ENCODE results near the gene MRPL14. TPM values are rescaled to one million over a fixed set of nuclear protein-coding genes. Genes with fewer than 3 reads are reported as not detected.

The MRPL14 gene
- total RNA-seq, 1 donor from 2014 or later, result 36.8 TPM

DNA sequence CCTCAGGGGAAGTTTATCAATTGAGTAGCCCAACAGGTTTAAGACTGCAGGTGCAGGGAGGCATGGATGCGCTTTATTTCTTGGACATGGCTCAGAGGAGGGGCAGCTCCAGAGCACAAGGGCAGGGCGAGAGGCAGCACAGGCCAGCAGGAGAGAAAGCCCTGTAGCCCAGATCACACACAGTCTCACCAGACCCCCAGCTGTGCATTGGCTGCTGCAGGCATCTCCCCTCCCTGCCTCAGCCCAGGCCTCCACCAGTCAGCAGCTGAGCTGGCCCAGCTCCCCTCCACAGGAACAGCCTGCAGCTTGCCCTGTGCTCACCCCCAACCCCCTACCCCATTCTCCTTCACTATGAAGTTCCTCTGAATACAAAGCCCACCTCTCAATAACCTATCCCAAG, 24.7 kb downstream of the MRPL14 start:
- no peak for DNase-seq
- Histone ChIP-seq H3K4me3 (no peak overlapping the region), H3K4me1 (peaks cover 41% of the 10 kb centered on the region), H3K27ac (replicated peaks) (no peak overlapping the region), H3K36me3 (no peaks in the 10 kb centered on the region), H3K27me3 (ENCODE audit: low read depth) (no peaks in the 10 kb centered on the region), H3K9me3 (replicated peaks) (no peaks in the 10 kb centered on the region)
- TF ChIP-seq, protein P1, sequence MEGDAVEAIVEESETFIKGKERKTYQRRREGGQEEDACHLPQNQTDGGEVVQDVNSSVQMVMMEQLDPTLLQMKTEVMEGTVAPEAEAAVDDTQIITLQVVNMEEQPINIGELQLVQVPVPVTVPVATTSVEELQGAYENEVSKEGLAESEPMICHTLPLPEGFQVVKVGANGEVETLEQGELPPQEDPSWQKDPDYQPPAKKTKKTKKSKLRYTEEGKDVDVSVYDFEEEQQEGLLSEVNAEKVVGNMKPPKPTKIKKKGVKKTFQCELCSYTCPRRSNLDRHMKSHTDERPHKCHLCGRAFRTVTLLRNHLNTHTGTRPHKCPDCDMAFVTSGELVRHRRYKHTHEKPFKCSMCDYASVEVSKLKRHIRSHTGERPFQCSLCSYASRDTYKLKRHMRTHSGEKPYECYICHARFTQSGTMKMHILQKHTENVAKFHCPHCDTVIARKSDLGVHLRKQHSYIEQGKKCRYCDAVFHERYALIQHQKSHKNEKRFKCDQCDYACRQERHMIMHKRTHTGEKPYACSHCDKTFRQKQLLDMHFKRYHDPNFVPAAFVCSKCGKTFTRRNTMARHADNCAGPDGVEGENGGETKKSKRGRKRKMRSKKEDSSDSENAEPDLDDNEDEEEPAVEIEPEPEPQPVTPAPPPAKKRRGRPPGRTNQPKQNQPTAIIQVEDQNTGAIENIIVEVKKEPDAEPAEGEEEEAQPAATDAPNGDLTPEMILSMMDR (IDR thresholded peaks at IDR 0.05; ENCODE audit: borderline replicate concordance), result no peak
- intact Hi-C loops (cut with micrococcal nuclease), result no loop called here

DNA sequence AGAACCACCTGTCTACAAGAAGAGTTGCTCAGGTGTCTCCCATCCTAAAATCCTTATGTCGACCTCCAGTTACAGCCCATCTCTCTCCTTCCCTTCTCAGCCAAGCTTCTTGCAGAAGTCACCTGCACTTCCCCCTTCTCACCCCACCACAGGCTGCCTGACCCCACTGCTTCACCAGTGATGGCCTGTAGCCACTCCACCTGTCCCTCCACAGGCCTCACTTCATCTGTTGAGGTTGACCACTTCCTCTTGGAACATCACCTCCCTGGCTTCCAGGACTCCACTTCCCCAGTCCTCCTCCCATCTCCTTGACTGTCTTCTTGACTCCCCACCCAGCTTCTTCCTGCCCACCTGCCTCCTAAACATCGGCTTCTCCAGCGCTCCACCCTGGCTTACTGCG, 25.4 kb downstream of the MRPL14 start:
- Histone ChIP-seq H3K27ac (replicated peaks) (no peak overlapping the region), H3K4me1 (peaks cover 43% of the 10 kb centered on the region), H3K27me3 (ENCODE audit: low read depth) (no peaks in the 10 kb centered on the region), H3K36me3 (no peaks in the 10 kb centered on the region), H3K4me3 (no peak overlapping the region), H3K9me3 (replicated peaks) (no peaks in the 10 kb centered on the region)
- DNase-seq, result no peak
- intact Hi-C loops (cut with micrococcal nuclease), result no loop called here
- TF ChIP-seq, protein P1 (IDR thresholded peaks at IDR 0.05; ENCODE audit: borderline replicate concordance), result no peak

DNA sequence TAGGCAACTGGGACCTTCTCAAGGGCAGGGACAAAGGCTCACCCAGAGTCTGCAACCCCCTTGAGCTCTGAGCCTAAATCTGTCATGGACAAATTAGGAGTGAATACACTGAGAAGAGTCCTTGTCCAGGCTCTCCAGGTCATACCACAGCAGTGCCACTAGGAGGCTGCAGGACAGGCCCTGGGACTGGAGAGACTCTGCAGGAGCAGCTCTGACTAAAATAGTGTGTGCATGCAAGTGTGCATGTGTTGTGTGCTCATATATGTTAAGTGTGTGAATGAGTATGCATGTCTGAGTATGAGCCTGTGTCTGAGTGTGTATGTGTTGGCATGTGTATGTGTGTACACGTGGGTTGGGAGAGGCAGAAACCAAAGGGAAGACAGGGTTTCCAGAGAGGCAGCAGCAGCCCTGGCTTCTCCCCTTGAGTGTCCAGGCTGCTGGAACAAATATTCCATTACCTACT, 27.1 kb downstream of the MRPL14 start:
- Histone ChIP-seq H3K27ac (replicated peaks) (no peak overlapping the region), H3K36me3 (no peaks in the 10 kb centered on the region), H3K27me3 (ENCODE audit: low read depth) (no peaks in the 10 kb centered on the region), H3K4me1 (peaks cover 25% of the 10 kb centered on the region), H3K4me3 (no peak overlapping the region), H3K9me3 (replicated peaks) (no peaks in the 10 kb centered on the region)
- TF ChIP-seq, protein P1 (IDR thresholded peaks at IDR 0.05; ENCODE audit: borderline replicate concordance), result peak; percentile 70
- intact Hi-C loops (cut with micrococcal nuclease), result no loop called here
- DNase-seq, result no peak

DNA sequence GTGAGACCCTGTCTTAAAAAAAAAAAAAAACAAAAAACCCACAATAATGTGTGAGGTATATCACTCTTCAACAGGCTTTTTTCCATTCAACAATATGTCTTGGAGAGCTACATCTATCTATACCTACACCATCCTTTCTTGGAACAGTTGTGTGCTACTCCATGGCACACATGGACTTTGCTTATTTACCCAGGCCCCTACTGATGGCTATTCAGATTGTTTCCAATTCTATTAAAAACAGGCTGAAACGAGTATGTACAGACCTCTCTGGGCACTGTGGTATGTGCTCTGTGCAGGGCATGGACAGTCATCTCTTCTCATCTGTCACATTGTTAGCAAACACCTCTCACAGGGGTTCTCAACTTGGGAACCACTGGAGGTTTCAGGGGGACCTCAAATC, 28.1 kb downstream of the MRPL14 start:
- H3K4me1 ChIP-seq, result peaks cover 16% of the 10 kb centered on the region
- intact Hi-C loops (cut with micrococcal nuclease), result loop anchor here (2.0 to 10.0 kb wide), 2 partner anchors 54 to 236 kb away; no protein-coding TSS in a partner anchor
- no peak for DNase-seq

DNA sequence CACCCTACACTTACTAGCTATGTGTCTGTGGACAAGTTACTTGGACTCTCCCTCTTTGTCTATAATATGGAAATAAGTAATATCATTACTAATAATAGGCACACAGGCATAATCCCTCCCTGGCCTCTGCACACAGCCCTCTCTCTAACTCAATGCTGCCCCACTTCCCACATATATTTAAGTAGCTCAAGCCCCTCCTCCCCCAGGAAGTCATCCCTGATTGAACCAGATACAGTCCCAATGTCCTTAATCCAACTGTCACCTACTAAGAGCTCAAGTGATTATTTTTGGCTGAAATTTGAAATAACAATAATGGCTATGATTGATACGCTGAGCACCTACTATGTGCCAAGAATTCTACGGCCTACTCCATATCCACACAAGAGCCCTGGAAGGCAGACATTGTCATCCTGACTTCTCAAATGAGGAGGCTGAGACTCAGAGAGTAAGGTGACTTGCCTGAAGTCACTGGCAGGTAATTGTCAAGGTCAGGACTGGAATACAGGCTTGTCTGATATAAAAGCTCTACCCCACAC, 29.4 kb downstream of the MRPL14 start:
- H3K4me1 ChIP-seq, result peaks cover 12% of the 10 kb centered on the region
- intact Hi-C loops (cut with micrococcal nuclease), result loop anchor here (2.0 to 10.0 kb wide), 2 partner anchors 55 to 237 kb away; no protein-coding TSS in a partner anchor
- no peaks in the 10 kb centered on the region for H3K27me3 ChIP-seq (ENCODE audit: low read depth)
- H3K9me3 ChIP-seq (replicated peaks), result no peaks in the 10 kb centered on the region
- no peak overlapping the region for H3K27ac ChIP-seq (replicated peaks)
- TF ChIP-seq, protein P1 (IDR thresholded peaks at IDR 0.05; ENCODE audit: borderline replicate concordance), result no peak
- no peak for DNase-seq
- no peaks in the 10 kb centered on the region for H3K36me3 ChIP-seq
- H3K4me3 ChIP-seq, result no peak overlapping the region

More for the DNA sequence above, 28.1 kb downstream of the MRPL14 start:
- no peaks in the 10 kb centered on the region for H3K9me3 ChIP-seq (replicated peaks)
- H3K4me3 ChIP-seq, result no peak overlapping the region
- H3K27me3 ChIP-seq (ENCODE audit: low read depth), result no peaks in the 10 kb centered on the region
- no peaks in the 10 kb centered on the region for H3K36me3 ChIP-seq
- TF ChIP-seq, protein P1 (IDR thresholded peaks at IDR 0.05; ENCODE audit: borderline replicate concordance), result no peak
- H3K27ac ChIP-seq (replicated peaks), result no peak overlapping the region

All from left ventricle myocardium inferior (tissue), 1 donor.